ENCODE results near the gene SERP2. TPM values are rescaled to one million over a fixed set of nuclear protein-coding genes. Genes with fewer than 3 reads are reported as not detected.

SERP2 gene
- total and polyA plus RNA-seq, 9 of the 15 experiments (the other 6 are each of a cell fraction or from before 2014, with no cell fraction given), result 0.13 TPM; not detected in 8

DNA sequence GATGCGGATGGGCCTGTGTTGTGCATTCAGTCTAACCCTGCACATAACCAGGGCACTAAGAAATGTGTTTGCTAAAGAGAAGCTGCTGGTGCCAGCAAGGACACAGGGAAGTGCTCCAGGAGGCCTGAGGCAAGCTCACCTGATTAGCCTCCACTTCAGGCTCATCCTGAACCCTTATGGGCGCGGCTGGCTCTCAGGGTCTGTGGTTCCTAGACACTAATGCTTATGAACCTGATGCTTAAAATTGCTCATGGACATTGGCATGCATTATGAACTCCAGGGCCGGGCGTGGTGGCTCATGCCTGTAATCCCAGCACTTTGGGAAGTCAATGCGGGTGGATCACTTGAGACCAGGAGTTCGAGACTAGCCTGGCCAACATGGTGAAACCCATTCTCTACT, 34.3 kb downstream of the SERP2 start (continued):
- TF ChIP-seq, protein P1, sequence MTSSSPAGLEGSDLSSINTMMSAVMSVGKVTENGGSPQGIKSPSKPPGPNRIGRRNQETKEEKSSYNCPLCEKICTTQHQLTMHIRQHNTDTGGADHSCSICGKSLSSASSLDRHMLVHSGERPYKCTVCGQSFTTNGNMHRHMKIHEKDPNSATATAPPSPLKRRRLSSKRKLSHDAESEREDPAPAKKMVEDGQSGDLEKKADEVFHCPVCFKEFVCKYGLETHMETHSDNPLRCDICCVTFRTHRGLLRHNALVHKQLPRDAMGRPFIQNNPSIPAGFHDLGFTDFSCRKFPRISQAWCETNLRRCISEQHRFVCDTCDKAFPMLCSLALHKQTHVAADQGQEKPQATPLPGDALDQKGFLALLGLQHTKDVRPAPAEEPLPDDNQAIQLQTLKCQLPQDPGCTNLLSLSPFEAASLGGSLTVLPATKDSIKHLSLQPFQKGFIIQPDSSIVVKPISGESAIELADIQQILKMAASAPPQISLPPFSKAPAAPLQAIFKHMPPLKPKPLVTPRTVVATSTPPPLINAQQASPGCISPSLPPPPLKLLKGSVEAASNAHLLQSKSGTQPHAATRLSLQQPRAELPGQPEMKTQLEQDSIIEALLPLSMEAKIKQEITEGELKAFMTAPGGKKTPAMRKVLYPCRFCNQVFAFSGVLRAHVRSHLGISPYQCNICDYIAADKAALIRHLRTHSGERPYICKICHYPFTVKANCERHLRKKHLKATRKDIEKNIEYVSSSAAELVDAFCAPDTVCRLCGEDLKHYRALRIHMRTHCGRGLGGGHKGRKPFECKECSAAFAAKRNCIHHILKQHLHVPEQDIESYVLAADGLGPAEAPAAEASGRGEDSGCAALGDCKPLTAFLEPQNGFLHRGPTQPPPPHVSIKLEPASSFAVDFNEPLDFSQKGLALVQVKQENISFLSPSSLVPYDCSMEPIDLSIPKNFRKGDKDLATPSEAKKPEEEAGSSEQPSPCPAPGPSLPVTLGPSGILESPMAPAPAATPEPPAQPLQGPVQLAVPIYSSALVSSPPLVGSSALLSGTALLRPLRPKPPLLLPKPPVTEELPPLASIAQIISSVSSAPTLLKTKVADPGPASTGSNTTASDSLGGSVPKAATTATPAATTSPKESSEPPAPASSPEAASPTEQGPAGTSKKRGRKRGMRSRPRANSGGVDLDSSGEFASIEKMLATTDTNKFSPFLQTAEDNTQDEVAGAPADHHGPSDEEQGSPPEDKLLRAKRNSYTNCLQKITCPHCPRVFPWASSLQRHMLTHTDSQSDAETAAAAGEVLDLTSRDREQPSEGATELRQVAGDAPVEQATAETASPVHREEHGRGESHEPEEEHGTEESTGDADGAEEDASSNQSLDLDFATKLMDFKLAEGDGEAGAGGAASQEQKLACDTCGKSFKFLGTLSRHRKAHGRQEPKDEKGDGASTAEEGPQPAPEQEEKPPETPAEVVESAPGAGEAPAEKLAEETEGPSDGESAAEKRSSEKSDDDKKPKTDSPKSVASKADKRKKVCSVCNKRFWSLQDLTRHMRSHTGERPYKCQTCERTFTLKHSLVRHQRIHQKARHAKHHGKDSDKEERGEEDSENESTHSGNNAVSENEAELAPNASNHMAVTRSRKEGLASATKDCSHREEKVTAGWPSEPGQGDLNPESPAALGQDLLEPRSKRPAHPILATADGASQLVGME (CRISPR knock-in tag; IDR thresholded peaks at IDR 0.05), result no peak
- TF ChIP-seq MEIS2 (IDR thresholded peaks at IDR 0.05; ENCODE audit: partially characterized antibody) (no peak), BCOR (IDR thresholded peaks at IDR 0.05) (no peak), PRPF4 (IDR thresholded peaks at IDR 0.05; ENCODE audit: insufficient read depth, low read depth, low read length, poor library complexity, severe bottlenecking) (no peak), BHLHE40 (IDR thresholded peaks at IDR 0.05; ENCODE audit: low read length) (no peak), PTRF (tag; IDR thresholded peaks at IDR 0.05) (no peak)
- TF ChIP-seq, protein P2, sequence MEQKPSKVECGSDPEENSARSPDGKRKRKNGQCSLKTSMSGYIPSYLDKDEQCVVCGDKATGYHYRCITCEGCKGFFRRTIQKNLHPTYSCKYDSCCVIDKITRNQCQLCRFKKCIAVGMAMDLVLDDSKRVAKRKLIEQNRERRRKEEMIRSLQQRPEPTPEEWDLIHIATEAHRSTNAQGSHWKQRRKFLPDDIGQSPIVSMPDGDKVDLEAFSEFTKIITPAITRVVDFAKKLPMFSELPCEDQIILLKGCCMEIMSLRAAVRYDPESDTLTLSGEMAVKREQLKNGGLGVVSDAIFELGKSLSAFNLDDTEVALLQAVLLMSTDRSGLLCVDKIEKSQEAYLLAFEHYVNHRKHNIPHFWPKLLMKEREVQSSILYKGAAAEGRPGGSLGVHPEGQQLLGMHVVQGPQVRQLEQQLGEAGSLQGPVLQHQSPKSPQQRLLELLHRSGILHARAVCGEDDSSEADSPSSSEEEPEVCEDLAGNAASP (IDR thresholded peaks at IDR 0.05), result no peak
- TF ChIP-seq, protein P3, sequence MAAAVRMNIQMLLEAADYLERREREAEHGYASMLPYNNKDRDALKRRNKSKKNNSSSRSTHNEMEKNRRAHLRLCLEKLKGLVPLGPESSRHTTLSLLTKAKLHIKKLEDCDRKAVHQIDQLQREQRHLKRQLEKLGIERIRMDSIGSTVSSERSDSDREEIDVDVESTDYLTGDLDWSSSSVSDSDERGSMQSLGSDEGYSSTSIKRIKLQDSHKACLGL (CRISPR knock-in tag; IDR thresholded peaks at IDR 0.05; ENCODE audit: borderline replicate concordance, poor library complexity, severe bottlenecking), result no peak

Data from K562 (cell line).